WTC11 (cell line): ENCODE data around the gene INKA1.

Experiments used
- E2F4 ChIP-seq: sonication (generic); formaldehyde crosslinking; IDR thresholded peaks from 2 replicates; pipeline ENCODE4 v1.8.1; 2022; ENCODE audit warnings: low read depth, mild to moderate bottlenecking, moderate library complexity, missing genetic modification reagents, borderline replicate concordance
- MYBL2 ChIP-seq: sonication (generic); formaldehyde crosslinking; IDR thresholded peaks from 2 replicates; pipeline ENCODE4 v1.8.1; 2023; ENCODE audit warnings: mild to moderate bottlenecking, moderate library complexity, missing genetic modification reagents
- NFYB ChIP-seq: sonication (generic); formaldehyde crosslinking; conservative IDR thresholded peaks from 2 replicates; pipeline ENCODE4 v1.8.0; 2022; ENCODE audit warnings: low read depth, missing genetic modification reagents
- NR3C1 ChIP-seq: sonication (generic); formaldehyde crosslinking; conservative IDR thresholded peaks from 2 replicates; pipeline ENCODE4 v1.8.1; 2023; ENCODE audit warnings: low read depth, mild to moderate bottlenecking, missing genetic modification reagents
- PRDM15 ChIP-seq: sonication (generic); formaldehyde crosslinking; IDR thresholded peaks from 2 replicates; pipeline ENCODE4 v1.8.0; 2022; ENCODE audit warnings: missing genetic modification reagents
- TCF7 ChIP-seq: sonication (generic); formaldehyde crosslinking; IDR thresholded peaks from 2 replicates; pipeline ENCODE4 v1.8.0; 2022; ENCODE audit warnings: mild to moderate bottlenecking, low read depth, missing genetic modification reagents, moderate library complexity
- TEAD4 ChIP-seq: sonication (generic); formaldehyde crosslinking; IDR thresholded peaks from 2 replicates; pipeline ENCODE4 v1.8.0; 2022; ENCODE audit warnings: mild to moderate bottlenecking, missing genetic modification reagents
- ZMAT4 ChIP-seq: fragments of 250-450 bp; sonication (Bioruptor Pico); IDR thresholded peaks from 2 replicates; pipeline ENCODE4 v1.9.0; 2021; ENCODE audit warnings: mild to moderate bottlenecking
- ZNF219 ChIP-seq: sonication (generic); formaldehyde crosslinking; IDR thresholded peaks from 2 replicates; pipeline ENCODE4 v1.8.0; 2023; ENCODE audit warnings: missing genetic modification reagents, mild to moderate bottlenecking, borderline replicate concordance
- ZNF416 ChIP-seq: fragments of 250-450 bp; sonication (Bioruptor Pico); IDR thresholded peaks from 2 replicates; pipeline ENCODE4 v1.9.0; 2021; ENCODE audit warnings: mild to moderate bottlenecking, inconsistent platforms
- TF ChIP-seq, protein P1 (sequence below): fragments of 200-600 bp; IDR thresholded peaks from 2 replicates; pipeline ENCODE4 v1.8.0; 2022; ENCODE audit warnings: antibody characterized with exemption
- TF ChIP-seq, protein P2 (sequence below): sonication (generic); formaldehyde crosslinking; IDR thresholded peaks from 2 replicates; pipeline ENCODE4 v1.8.0; 2022; ENCODE audit warnings: mild to moderate bottlenecking, missing genetic modification reagents
- TF ChIP-seq, protein P3 (sequence below): sonication (generic); formaldehyde crosslinking; IDR thresholded peaks from 2 replicates; pipeline ENCODE4 v1.8.0; 2023; ENCODE audit warnings: missing genetic modification reagents, mild to moderate bottlenecking, borderline replicate concordance

DNA sequence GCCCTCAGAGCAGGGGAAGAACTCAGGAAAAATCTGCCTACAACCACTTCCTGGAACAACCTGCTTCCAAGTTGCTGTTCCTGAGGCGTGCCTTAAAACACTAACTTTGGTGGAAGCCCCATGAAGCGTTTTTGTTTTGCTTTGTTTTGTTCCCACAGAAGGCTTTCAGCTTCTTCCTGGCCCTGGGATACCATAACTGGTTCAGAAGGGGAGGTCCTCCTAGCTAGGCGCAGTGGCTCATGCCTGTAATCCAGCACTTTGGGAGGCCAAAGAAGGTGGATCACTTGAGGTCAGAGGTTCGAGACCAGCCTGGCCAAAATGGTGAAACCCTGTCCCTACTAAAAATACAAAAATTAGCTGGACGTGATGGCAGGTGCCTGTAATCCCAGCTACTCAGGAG is 15.5 kb upstream of the INKA1 start:
- TF ChIP-seq, protein P1, sequence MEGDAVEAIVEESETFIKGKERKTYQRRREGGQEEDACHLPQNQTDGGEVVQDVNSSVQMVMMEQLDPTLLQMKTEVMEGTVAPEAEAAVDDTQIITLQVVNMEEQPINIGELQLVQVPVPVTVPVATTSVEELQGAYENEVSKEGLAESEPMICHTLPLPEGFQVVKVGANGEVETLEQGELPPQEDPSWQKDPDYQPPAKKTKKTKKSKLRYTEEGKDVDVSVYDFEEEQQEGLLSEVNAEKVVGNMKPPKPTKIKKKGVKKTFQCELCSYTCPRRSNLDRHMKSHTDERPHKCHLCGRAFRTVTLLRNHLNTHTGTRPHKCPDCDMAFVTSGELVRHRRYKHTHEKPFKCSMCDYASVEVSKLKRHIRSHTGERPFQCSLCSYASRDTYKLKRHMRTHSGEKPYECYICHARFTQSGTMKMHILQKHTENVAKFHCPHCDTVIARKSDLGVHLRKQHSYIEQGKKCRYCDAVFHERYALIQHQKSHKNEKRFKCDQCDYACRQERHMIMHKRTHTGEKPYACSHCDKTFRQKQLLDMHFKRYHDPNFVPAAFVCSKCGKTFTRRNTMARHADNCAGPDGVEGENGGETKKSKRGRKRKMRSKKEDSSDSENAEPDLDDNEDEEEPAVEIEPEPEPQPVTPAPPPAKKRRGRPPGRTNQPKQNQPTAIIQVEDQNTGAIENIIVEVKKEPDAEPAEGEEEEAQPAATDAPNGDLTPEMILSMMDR, result no peak
- no peak for TF ChIP-seq TCF7 (CRISPR knock-in tag)
- TF ChIP-seq TEAD4, result no peak
- TF ChIP-seq, protein P2, sequence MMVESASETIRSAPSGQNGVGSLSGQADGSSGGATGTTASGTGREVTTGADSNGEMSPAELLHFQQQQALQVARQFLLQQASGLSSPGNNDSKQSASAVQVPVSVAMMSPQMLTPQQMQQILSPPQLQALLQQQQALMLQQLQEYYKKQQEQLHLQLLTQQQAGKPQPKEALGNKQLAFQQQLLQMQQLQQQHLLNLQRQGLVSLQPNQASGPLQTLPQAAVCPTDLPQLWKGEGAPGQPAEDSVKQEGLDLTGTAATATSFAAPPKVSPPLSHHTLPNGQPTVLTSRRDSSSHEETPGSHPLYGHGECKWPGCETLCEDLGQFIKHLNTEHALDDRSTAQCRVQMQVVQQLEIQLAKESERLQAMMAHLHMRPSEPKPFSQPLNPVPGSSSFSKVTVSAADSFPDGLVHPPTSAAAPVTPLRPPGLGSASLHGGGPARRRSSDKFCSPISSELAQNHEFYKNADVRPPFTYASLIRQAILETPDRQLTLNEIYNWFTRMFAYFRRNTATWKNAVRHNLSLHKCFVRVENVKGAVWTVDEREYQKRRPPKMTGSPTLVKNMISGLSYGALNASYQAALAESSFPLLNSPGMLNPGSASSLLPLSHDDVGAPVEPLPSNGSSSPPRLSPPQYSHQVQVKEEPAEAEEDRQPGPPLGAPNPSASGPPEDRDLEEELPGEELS (CRISPR knock-in tag), result no peak
- no peak for TF ChIP-seq MYBL2 (CRISPR knock-in tag)
- TF ChIP-seq E2F4 (CRISPR knock-in tag), result no peak
- TF ChIP-seq NFYB (CRISPR knock-in tag), result no peak
- TF ChIP-seq NR3C1, result no peak
- TF ChIP-seq PRDM15, result no peak
- no peak for TF ChIP-seq ZNF219
- no peak for TF ChIP-seq ZMAT4 (CRISPR knock-in tag)
- TF ChIP-seq, protein P3, sequence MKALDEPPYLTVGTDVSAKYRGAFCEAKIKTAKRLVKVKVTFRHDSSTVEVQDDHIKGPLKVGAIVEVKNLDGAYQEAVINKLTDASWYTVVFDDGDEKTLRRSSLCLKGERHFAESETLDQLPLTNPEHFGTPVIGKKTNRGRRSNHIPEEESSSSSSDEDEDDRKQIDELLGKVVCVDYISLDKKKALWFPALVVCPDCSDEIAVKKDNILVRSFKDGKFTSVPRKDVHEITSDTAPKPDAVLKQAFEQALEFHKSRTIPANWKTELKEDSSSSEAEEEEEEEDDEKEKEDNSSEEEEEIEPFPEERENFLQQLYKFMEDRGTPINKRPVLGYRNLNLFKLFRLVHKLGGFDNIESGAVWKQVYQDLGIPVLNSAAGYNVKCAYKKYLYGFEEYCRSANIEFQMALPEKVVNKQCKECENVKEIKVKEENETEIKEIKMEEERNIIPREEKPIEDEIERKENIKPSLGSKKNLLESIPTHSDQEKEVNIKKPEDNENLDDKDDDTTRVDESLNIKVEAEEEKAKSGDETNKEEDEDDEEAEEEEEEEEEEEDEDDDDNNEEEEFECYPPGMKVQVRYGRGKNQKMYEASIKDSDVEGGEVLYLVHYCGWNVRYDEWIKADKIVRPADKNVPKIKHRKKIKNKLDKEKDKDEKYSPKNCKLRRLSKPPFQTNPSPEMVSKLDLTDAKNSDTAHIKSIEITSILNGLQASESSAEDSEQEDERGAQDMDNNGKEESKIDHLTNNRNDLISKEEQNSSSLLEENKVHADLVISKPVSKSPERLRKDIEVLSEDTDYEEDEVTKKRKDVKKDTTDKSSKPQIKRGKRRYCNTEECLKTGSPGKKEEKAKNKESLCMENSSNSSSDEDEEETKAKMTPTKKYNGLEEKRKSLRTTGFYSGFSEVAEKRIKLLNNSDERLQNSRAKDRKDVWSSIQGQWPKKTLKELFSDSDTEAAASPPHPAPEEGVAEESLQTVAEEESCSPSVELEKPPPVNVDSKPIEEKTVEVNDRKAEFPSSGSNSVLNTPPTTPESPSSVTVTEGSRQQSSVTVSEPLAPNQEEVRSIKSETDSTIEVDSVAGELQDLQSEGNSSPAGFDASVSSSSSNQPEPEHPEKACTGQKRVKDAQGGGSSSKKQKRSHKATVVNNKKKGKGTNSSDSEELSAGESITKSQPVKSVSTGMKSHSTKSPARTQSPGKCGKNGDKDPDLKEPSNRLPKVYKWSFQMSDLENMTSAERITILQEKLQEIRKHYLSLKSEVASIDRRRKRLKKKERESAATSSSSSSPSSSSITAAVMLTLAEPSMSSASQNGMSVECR (CRISPR knock-in tag), result no peak
- TF ChIP-seq ZNF416 (CRISPR knock-in tag), result no peak
